Suprapubic skin (tissue), 4 donors: ENCODE measurements around the gene TPCN2.

ENCODE experiments used
- EP300 ChIP-seq: sonication (generic); formaldehyde crosslinking; IDR thresholded peaks from one replicate; pipeline ENCODE4 v1.6.1; 2017; ENCODE audit warnings: antibody characterized with exemption
- POLR2A ChIP-seq, 2 donors: fragments of 450-650 bp; IDR thresholded peaks; one replicate each; pipeline ENCODE4 v1.6.1; 2017; ENCODE audit warnings: antibody characterized with exemption in 2 of 2, mild to moderate bottlenecking in 2 of 2, moderate library complexity in 2 of 2
- POLR2AphosphoS5 ChIP-seq, 3 donors: sonication (generic); formaldehyde crosslinking; IDR thresholded peaks; one replicate each; pipeline ENCODE4 v1.6.1; 2017; ENCODE audit warnings: antibody characterized with exemption in 3 of 3
- TF ChIP-seq, protein P1 (sequence below), 2 donors: fragments of 200-600 bp in 1 of 2; fragments of 450-650 bp in 1 of 2; sonication (generic) in 1 of 2; IDR thresholded peaks; one replicate each; pipeline ENCODE4 v1.5.1; 2016 to 2019; ENCODE audit warnings: antibody characterized with exemption in 2 of 2, mild to moderate bottlenecking in 1 of 2, moderate library complexity in 1 of 2

DNA sequence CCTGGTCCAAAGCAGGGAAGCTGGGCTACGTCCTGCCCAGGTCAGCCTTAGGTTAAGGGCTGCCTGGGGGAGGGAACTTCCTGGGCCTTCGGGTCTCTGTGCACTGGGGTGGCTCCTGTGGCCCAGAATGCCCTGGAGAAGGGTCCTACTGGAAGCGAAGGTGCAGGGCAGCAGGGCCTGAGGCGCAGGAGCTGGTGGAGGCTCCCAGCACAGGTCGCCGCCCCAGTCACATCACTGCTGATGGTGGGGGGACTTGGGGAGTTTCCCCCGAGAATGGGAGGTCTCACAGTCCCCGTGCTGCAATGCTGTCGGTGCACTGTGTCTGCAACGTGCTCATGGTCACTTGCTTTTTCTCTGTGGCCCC, 106.2 kb downstream of the TPCN2 start:
- TF ChIP-seq, protein P1, sequence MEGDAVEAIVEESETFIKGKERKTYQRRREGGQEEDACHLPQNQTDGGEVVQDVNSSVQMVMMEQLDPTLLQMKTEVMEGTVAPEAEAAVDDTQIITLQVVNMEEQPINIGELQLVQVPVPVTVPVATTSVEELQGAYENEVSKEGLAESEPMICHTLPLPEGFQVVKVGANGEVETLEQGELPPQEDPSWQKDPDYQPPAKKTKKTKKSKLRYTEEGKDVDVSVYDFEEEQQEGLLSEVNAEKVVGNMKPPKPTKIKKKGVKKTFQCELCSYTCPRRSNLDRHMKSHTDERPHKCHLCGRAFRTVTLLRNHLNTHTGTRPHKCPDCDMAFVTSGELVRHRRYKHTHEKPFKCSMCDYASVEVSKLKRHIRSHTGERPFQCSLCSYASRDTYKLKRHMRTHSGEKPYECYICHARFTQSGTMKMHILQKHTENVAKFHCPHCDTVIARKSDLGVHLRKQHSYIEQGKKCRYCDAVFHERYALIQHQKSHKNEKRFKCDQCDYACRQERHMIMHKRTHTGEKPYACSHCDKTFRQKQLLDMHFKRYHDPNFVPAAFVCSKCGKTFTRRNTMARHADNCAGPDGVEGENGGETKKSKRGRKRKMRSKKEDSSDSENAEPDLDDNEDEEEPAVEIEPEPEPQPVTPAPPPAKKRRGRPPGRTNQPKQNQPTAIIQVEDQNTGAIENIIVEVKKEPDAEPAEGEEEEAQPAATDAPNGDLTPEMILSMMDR (IDR thresholded peaks at IDR 0.05): no peak
- TF ChIP-seq POLR2A (IDR thresholded peaks at IDR 0.05) (no peak), POLR2AphosphoS5 (IDR thresholded peaks at IDR 0.05) (no peak), EP300 (no peak)
